ENCODE results near the gene TMEM101.
"Not testable (repeated sequence)": the region's sequence is repeated elsewhere in the genome, so short reads cannot be mapped to it uniquely, and the experiment has no call there.

Gene TMEM101

DNA sequence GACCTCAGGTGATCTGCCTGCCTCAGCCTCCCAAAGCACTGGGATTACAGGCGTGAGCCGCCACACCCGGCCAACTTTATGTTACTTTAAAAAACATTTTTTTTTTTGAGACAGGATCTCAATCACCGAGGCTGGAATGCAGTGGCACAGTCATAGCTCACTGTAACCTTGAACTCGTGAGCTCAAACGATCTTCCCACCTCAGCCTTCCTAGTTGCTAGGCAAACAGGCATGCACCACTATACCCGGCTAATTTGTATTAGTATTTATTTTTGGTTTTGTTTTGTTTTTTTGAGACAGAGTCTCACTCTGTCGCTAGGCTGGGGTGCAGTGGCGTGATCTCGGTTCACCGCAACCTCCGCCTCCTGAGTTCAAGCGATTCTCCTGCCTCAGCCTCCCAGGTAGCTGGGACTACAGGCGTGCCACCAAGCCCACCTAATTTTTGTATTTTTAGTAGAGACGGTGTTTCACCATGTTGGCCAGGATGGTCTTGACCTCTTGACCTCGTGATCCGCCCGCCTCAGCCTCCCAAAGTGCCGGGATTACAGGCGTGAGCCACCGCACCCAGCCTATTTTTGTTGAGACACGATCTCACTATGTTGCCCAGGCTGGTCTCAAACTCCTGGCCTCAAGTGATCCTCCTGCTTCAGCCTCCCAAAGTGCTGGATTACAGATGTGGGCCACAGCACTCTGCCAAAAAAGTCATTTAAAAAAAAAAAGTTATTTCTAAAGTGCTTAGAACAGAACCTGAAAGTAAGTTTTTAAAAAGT, 42.1 kb downstream of the TMEM101 start:
- DNase-seq, result not testable (repeated sequence)

DNA sequence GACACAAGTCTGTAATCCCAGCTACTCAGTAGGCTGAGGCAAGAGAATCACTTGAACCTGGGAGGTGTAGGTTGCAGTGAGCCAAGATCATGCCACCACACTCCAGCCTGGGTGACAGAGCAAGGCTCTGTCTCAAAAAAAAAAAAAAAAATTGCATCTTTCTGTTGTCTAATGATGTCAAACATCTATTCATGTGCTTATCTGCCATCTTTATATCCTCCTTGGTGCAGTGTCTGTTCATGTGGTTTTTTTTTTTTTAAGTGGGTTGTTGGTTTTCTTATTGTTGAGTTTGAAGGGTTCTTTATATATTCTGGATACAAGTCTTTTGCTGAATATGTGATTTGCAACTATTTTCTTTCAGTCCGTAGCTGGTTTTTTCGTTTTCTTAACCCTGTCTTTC, 43.3 kb downstream of the TMEM101 start:
- not testable (repeated sequence) for DNase-seq

DNA sequence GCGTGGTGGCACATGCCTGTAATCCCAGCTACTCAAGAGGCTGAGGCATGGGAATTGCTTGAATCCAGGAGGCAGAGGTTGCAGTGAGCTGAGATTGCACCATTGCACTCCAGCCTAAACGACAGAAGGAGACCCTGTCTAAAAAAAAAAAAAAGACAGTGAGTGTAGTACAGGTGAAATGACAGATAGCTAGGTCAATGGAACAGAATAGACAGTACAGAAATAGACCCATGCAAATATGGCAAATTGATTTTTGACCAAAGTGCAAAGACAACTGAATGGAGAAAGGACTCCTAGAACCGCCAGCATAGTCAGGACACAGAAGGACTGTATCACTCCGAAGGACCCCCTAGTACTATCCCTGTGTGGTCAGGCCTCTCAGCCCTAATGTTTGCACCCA, 44.4 kb downstream of the TMEM101 start:
- no peak for DNase-seq

DNA sequence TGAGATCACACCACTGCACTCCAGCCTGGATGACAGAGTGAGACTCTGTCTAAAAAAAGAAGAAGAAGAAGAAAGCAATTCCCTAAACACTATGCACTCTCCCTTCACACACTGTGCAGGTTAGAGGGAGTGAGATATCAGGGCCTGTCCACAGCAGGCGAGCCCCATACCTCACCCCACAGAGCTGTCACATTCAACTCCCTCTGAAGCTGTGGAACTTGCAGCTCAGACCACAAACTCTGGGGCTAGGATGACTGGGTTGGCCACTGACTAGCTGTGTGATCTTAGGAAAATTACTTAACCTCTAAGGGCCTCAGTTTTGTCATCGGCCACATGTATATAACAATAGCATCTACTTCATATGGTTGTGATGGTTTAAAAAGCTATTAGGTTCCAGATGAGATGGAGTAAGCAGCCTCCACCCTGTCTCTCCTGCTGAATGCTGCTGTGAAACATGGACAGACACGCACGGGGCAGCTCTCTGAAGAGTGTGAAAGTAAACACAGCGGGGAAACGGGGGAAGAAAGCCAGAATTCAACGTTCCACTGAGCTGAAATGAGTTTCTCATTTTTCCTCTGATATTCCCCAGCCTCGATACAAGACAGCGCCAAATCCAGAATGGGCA, 47.4 kb downstream of the TMEM101 start:
- DNase-seq, result no peak

DNA sequence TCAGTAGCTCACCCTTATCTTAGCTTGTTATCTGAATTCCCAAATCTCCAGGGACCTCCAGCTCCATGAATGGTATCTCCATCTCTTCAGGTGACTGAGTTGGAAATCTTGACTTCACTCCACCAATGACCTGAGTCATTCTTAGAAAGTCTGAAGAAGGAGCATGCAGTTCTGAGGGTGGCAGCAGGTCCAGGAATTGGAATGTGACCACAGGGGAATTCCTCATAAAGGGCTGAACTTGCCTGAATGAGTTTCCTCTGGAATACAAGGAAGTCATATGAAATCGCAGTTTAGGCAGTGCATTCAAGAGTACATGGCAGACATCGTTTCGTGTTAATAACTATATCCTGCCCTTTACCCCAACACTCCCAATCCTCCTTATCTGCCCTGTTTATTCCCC, 48.5 kb downstream of the TMEM101 start:
- no peak for DNase-seq

DNA sequence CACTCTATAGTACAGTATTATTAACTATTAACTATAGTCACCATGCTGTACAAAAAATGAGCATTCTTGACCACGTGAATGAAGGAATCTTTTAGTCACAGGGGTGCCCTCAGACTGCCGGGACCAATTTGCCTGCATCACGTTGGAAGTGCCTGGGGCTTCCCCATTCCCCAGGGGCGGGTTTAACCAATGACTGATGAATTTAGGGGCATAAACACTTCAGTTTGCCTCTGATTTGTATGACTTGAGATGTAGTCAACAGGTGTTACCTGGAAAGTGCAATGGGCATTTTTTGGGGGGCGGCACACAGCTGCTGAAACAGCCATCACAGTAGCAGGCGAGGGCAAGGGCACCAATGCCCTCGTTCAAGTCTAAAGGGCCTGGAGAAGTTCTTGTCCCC, 52.3 kb downstream of the TMEM101 start:
- DNase-seq, result no peak

DNA sequence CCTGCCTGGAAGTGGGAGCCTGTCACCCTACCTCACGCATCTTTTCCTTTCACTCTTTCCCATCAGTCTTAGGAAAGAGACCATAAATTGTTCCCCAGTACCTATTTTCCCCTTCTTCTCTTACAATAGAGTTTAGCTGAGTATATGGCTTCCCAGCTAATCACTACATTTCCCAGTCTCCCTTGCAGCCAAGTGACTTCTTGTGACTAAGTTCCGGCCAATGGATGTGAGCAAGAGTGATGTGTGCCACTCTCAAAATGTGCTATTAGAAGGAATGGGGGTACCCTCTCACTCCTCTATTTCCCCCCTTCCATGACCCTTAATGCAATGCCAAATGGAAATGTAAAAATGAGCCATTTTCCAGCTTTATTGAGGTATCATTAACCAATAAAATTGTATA, 52.8 kb downstream of the TMEM101 start:
- DNase-seq, result no peak

DNA sequence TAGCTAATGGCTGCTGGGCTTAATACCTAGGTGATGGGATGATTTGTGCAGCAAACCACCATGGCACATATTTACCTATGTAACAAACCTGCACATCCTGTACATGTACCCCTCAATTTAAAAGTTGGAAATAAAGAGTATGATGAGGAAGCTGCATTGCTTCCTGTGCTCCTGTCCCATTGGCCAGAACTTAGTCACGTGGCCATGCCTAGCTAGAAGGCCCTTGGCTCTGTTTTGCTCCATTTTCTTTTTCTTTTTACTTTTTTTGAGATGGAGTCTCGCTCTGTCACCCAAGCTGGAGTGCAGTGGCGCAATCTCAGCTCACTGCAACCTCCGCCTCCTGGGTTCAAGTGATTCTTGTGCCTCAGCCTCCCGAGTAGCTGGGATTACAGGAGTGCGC, 53.5 kb downstream of the TMEM101 start:
- DNase-seq, result not testable (repeated sequence)
